B cell (primary cell): ENCODE measurements around the gene MYO6. TPM values are rescaled to one million over a fixed set of nuclear protein-coding genes. Genes with fewer than 3 reads are reported as not detected.

ENCODE experiments used
- ATAC-seq: fragments of 200-7000 bp; cut with Tn5 transposase; one replicate; pipeline ENCODE4 v1.10.0; 2021; ENCODE audit warnings: low read depth, mild to moderate bottlenecking, moderate number of reproducible peaks, moderate library complexity
- CTCF ChIA-PET: fragments of 350-600 bp; sonication (Branson Sonifier 250); formaldehyde crosslinking; loops from one replicate; lab custom pipeline; 2021; ENCODE audit warnings: antibody characterized with exemption, inconsistent platforms; lab: Charles Lee
- POLR2A ChIA-PET: fragments of 350-600 bp; sonication (Branson Sonifier 250); formaldehyde crosslinking; loops from one replicate; lab custom pipeline; 2021; ENCODE audit warnings: antibody characterized with exemption; lab: Charles Lee
- DNase-seq: peaks from one replicate; pipeline ENCODE4 v3.0.0; 2013
- H2AFZ ChIP-seq: 2 replicates; pipeline ENCODE4 v1.6.1; 2012; ENCODE audit warnings: mild to moderate bottlenecking, low read depth, low read length; ENCODE audit not compliant: insufficient read depth, poor library complexity, severe bottlenecking
- H3K27ac ChIP-seq, 2 donors: 1 replicate in 1 of 2; 2 replicates in 1 of 2; pipeline ENCODE4 v1.5.1; 2012 to 2013; ENCODE audit warnings: low read length in 2 of 2, mild to moderate bottlenecking in 2 of 2, moderate library complexity in 1 of 2
- H3K27me3 ChIP-seq, 4 experiments: fragments of 200-600 bp in 1 of 4; sonication (generic) in 1 of 4; replicated peaks in 1 of 4; 1 replicate in 2 of 4; 2 replicates in 2 of 4; pipeline versions ENCODE4 v1.6.1 to v1.7.0; 2013 to 2016; ENCODE audit warnings: low read length in 3 of 4, mild to moderate bottlenecking in 2 of 4, mixed read lengths in 1 of 4, moderate library complexity in 1 of 4; ENCODE audit not compliant: insufficient read depth in 4 of 4, control insufficient read depth in 3 of 4; ENCODE audit errors: control extremely low read depth in 1 of 4
- H3K36me3 ChIP-seq, 2 experiments: replicated peaks in 1 of 2; 1 replicate in 1 of 2; 2 replicates in 1 of 2; pipeline versions ENCODE4 v1.6.1 to v1.7.1; 2013; ENCODE audit warnings: low read length in 1 of 2; ENCODE audit not compliant: insufficient read depth in 2 of 2, control insufficient read depth in 1 of 2; ENCODE audit errors: control extremely low read depth in 1 of 2, extremely low read depth in 1 of 2
- H3K4me1 ChIP-seq, 2 donors: fragments of 200-600 bp in 1 of 2; sonication (generic) in 1 of 2; 1 replicate in 1 of 2; 2 replicates in 1 of 2; pipeline versions ENCODE4 v1.5.1 to v1.6.1; 2013 to 2017; ENCODE audit warnings: low read length in 2 of 2; ENCODE audit not compliant: control insufficient read depth in 2 of 2, insufficient read depth in 2 of 2
- H3K4me2 ChIP-seq: replicated peaks from 2 replicates; pipeline ENCODE3; 2012; ENCODE audit warnings: mild to moderate bottlenecking, low read depth, low read length; ENCODE audit not compliant: poor library complexity, severe bottlenecking
- H3K4me3 ChIP-seq, 5 experiments: fragments of 200-600 bp in 1 of 5; sonication (generic) in 1 of 5; 1 replicate in 3 of 5; 2 replicates in 2 of 5; pipeline versions ENCODE4 v1.5.1 to v1.7.0; 2011 to 2016; ENCODE audit warnings: low read length in 4 of 5, mild to moderate bottlenecking in 4 of 5, low read depth in 2 of 5, control low read depth in 1 of 5, moderate library complexity in 1 of 5; ENCODE audit not compliant: insufficient read depth in 1 of 5; ENCODE audit errors: control extremely low read depth in 1 of 5, extremely low read depth in 1 of 5
- H3K79me2 ChIP-seq: fragments of 200-600 bp; sonication (generic); one replicate; pipeline ENCODE4 v1.6.0; 2016; ENCODE audit warnings: low read length; ENCODE audit not compliant: control insufficient read depth, insufficient read depth
- H3K9ac ChIP-seq: fragments of 200-600 bp; sonication (generic); 2 replicates; pipeline ENCODE4 v1.6.1; 2017; ENCODE audit warnings: mild to moderate bottlenecking, low read length, moderate library complexity
- H3K9me3 ChIP-seq, 3 donors: one replicate each; pipeline versions ENCODE4 v1.6.1 to v1.7.1; 2013; ENCODE audit warnings: low read length in 2 of 3; ENCODE audit not compliant: control insufficient read depth in 2 of 3, insufficient read depth in 1 of 3; ENCODE audit errors: control extremely low read depth in 1 of 3
- H4K20me1 ChIP-seq: 2 replicates; pipeline ENCODE4 v1.6.0; 2012; ENCODE audit warnings: mild to moderate bottlenecking, low read length; ENCODE audit not compliant: insufficient read depth, control insufficient read depth, poor library complexity, severe bottlenecking
- H3K27ac Mint-ChIP-seq: one replicate; pipeline ENCODE4 v1.8.0; 2021; ENCODE audit warnings: mixed read lengths
- H3K27me3 Mint-ChIP-seq: one replicate; pipeline ENCODE4 v1.8.0; 2021; ENCODE audit warnings: mixed read lengths
- H3K4me1 Mint-ChIP-seq: one replicate; pipeline ENCODE4 v1.8.0; 2021; ENCODE audit warnings: mixed read lengths
- H3K4me3 Mint-ChIP-seq: one replicate; pipeline ENCODE4 v1.8.0; 2021; ENCODE audit warnings: mixed read lengths
- H3K9me3 Mint-ChIP-seq: one replicate; pipeline ENCODE4 v1.8.0; 2022; ENCODE audit warnings: mixed read lengths; ENCODE audit not compliant: insufficient read depth
- CTCF ChIP-seq: fragments of 200-600 bp; IDR thresholded peaks from one replicate; pipeline ENCODE4 v1.8.0; 2022; ENCODE audit warnings: antibody characterized with exemption, mild to moderate bottlenecking
- EZH2 ChIP-seq: IDR thresholded peaks from 2 replicates; pipeline ENCODE4 v1.6.1; 2012; ENCODE audit warnings: borderline replicate concordance, low read depth, mild to moderate bottlenecking, moderate library complexity, low read length; ENCODE audit not compliant: insufficient read depth, poor library complexity, severe bottlenecking
- WGBS: methylation state at CpG from one replicate; pipeline ENCODE4 v1.1.5; 2013; ENCODE audit warnings: missing lambda C conversion rate; ENCODE audit not compliant: insufficient coverage; 5-methylcytosine and 5-hydroxymethylcytosine counted together
- intact Hi-C: fragments of 100-400 bp; cut with micrococcal nuclease; formaldehyde crosslinking; loops from one replicate; pipeline ENCODE4 v1.10.0; 2022
- polyA plus RNA-seq: library from polyadenylated mRNA; depleted of rRNA; stranded (reverse); fragments of >200 nt; gene quantifications from 2 replicates; pipeline ENCODE4 v1.2.3, GENCODE V29; 2012
- total RNA-seq, 2 donors: library from RNA; stranded (reverse); fragments of 120-200 nt in 1 of 2; gene quantifications; 1 replicate in 1 of 2; 2 replicates in 1 of 2; pipeline versions ENCODE4 v1.2.3 to v1.2.4, GENCODE V29; 2013 to 2022

MYO6 gene
- total and polyA plus RNA-seq, 2 donors (not counting 1 experiment from before 2014, with no cell fraction given) = 0.09 to 0.59 TPM

GRCh38 chr6:75874224-75874623, 125.2 kb downstream of the MYO6 start:
- CTCF ChIA-PET = interaction anchor here (0.6 kb wide), 1 partner anchor 25 kb away, joined by 3 read pairs; no protein-coding TSS in a partner anchor

GRCh38 chr6:75876152-75876551, 127.1 kb downstream of the MYO6 start:
- H3K27ac Mint-ChIP-seq = no peak overlapping the region
- no peak for ATAC-seq
- H3K4me2 ChIP-seq = no peak overlapping the region
- no peak for TF ChIP-seq CTCF
- TF ChIP-seq EZH2 = no peak
- ChIA-PET CTCF (interaction anchor here (1.9 kb wide), 1 partner anchor 17 kb away, joined by 7 read pairs; no protein-coding TSS in a partner anchor), POLR2A (no interaction called here)
- no peaks in the 10 kb centered on the region for H3K79me2 ChIP-seq
- H3K4me1 ChIP-seq = no peaks in the 10 kb centered on the region
- no peak for DNase-seq
- H3K4me3 Mint-ChIP-seq = no peak overlapping the region
- no peaks in the 10 kb centered on the region for H3K36me3 ChIP-seq
- no peak overlapping the region for H3K4me3 ChIP-seq
- no peaks in the 10 kb centered on the region for H3K27me3 ChIP-seq
- no peak overlapping the region for H3K9ac ChIP-seq
- no peak overlapping the region for H3K27ac ChIP-seq
- no peaks in the 10 kb centered on the region for H4K20me1 ChIP-seq
- H3K4me1 Mint-ChIP-seq = no peaks in the 10 kb centered on the region
- no peaks in the 10 kb centered on the region for H3K9me3 Mint-ChIP-seq
- no peak overlapping the region for H2AFZ ChIP-seq
- H3K9me3 ChIP-seq = no peaks in the 10 kb centered on the region
- H3K27me3 Mint-ChIP-seq = no peaks in the 10 kb centered on the region
- intact Hi-C loops = no loop called here

More at GRCh38 chr6:75874224-75874623, 125.2 kb downstream of the MYO6 start:
- no peak overlapping the region for H3K27ac Mint-ChIP-seq
- no peak overlapping the region for H3K9ac ChIP-seq
- TF ChIP-seq EZH2 (no peak), CTCF (no peak)
- H3K79me2 ChIP-seq = no peaks in the 10 kb centered on the region
- H3K36me3 ChIP-seq = no peaks in the 10 kb centered on the region
- H3K4me3 ChIP-seq = no peak overlapping the region
- H3K9me3 ChIP-seq = no peaks in the 10 kb centered on the region
- no peaks in the 10 kb centered on the region for H3K9me3 Mint-ChIP-seq
- intact Hi-C loops = no loop called here
- no peak for ATAC-seq
- no peak for DNase-seq
- H3K4me1 Mint-ChIP-seq = no peaks in the 10 kb centered on the region
- 100% methylated on average over 1 of the region's 2 CpGs for WGBS
- no peak overlapping the region for H2AFZ ChIP-seq
- H4K20me1 ChIP-seq = no peaks in the 10 kb centered on the region
- H3K4me1 ChIP-seq = no peaks in the 10 kb centered on the region
- POLR2A ChIA-PET = no interaction called here
- no peak overlapping the region for H3K4me3 Mint-ChIP-seq
- no peak overlapping the region for H3K27ac ChIP-seq
- no peaks in the 10 kb centered on the region for H3K27me3 Mint-ChIP-seq
- H3K27me3 ChIP-seq = no peaks in the 10 kb centered on the region
- no peak overlapping the region for H3K4me2 ChIP-seq
